HG03175 (cell line): ENCODE measurements around the gene C6orf52.
"Not testable (repeated sequence)": the region's sequence is repeated elsewhere in the genome, so short reads cannot be mapped to it uniquely, and the experiment has no call there.

Source experiments
- ATAC-seq: cut with Tn5 transposase; IDR thresholded peaks from one replicate; pipeline ENCODE4 v1.9.1; 2021; ENCODE audit warnings: mild to moderate bottlenecking, moderate library complexity; ENCODE audit not compliant: unreplicated experiment

Gene C6orf52

GRCh38 chr6:10713962-10714361, 19.5 kb upstream of the C6orf52 start:
- ATAC-seq = no peak

GRCh38 chr6:10696655-10697054, 2.2 kb upstream of the C6orf52 start:
- ATAC-seq = no peak

GRCh38 chr6:10695086-10695657, 756 bp upstream of the C6orf52 start:
- no peak for ATAC-seq

GRCh38 chr6:10692965-10693538, 1.4 kb downstream of the C6orf52 start:
- ATAC-seq = no peak

- ATAC-seq = no peak
Observed at GRCh38 chr6:10690651-10691445, 3.6 kb downstream of the C6orf52 start.

- ATAC-seq = no peak
Observed at GRCh38 chr6:10687582-10687981, 6.8 kb downstream of the C6orf52 start.

GRCh38 chr6:10686901-10687300, 7.5 kb downstream of the C6orf52 start:
- ATAC-seq = no peak

GRCh38 chr6:10685092-10685915, 9.1 kb downstream of the C6orf52 start:
- no peak for ATAC-seq

- no peak for ATAC-seq
Observed at GRCh38 chr6:10684618-10685017, 9.8 kb downstream of the C6orf52 start.

GRCh38 chr6:10682355-10682988, 11.9 kb downstream of the C6orf52 start:
- no peak for ATAC-seq

- no peak for ATAC-seq
Observed at GRCh38 chr6:10681795-10682194, 12.6 kb downstream of the C6orf52 start.

- no peak for ATAC-seq
Observed at GRCh38 chr6:10678456-10678855, 16.0 kb downstream of the C6orf52 start.

GRCh38 chr6:10676403-10676802, 18.0 kb downstream of the C6orf52 start:
- no peak for ATAC-seq

- ATAC-seq = no peak
Observed at GRCh38 chr6:10668126-10668917, 26.1 kb downstream of the C6orf52 start.

GRCh38 chr6:10665595-10665994, 28.8 kb downstream of the C6orf52 start:
- not testable (repeated sequence) for ATAC-seq

- ATAC-seq = no peak
Observed at GRCh38 chr6:10662742-10663141, 31.7 kb downstream of the C6orf52 start.

GRCh38 chr6:10662207-10662606, 32.2 kb downstream of the C6orf52 start:
- ATAC-seq = no peak

- not testable (repeated sequence) for ATAC-seq
Observed at GRCh38 chr6:10660431-10661191, 33.8 kb downstream of the C6orf52 start.

GRCh38 chr6:10659699-10660348, 34.6 kb downstream of the C6orf52 start:
- ATAC-seq = no peak
